ENCODE measurements around the gene ZBTB49. TPM values are rescaled to one million over a fixed set of nuclear protein-coding genes. Genes with fewer than 3 reads are reported as not detected.

The ZBTB49 gene
- total RNA-seq, 1 donor from 2014 or later: 5.7 TPM

GRCh38 chr4:4350909-4351308 is 60.9 kb downstream of the ZBTB49 start:
- Mint-ChIP-seq H3K4me3 (no peak overlapping the region), H3K4me1 (no peaks in the 10 kb centered on the region), H3K36me3 (ENCODE audit: low read depth) (no peaks in the 10 kb centered on the region), H3K27me3 (ENCODE audit: low read depth) (no peaks in the 10 kb centered on the region), H3K9me3 (peaks cover 2% of the 10 kb centered on the region), H3K27ac (ENCODE audit: unreplicated experiment) (no peak overlapping the region)
- DNase-seq (ENCODE audit: low read depth, low spot score): no peak
- TF ChIP-seq CTCF (conservative IDR thresholded peaks at IDR 0.05): no peak

DNA sequence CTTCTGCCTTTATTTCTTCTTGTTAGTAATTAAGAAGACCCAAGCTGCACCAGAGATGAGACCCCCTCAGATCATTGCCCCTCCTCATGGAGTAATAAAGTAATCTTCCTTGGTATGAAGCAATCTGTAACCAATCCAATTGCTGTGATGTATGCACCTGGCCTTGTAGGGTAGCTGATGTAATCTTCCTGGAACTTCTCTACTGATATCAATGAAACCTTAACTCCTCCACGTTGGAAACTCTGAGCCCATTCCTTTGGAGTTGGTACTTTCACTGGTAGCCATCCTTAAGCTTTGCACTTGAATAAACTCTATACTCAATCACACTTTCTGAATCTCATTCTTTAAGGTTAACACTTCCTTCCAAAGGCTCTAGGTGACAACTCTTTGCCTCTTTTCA is 65.3 kb downstream of the ZBTB49 start:
- Mint-ChIP-seq H3K9me3 (no peaks in the 10 kb centered on the region), H3K4me1 (peaks cover 26% of the 10 kb centered on the region), H3K36me3 (ENCODE audit: low read depth) (no peaks in the 10 kb centered on the region), H3K4me3 (no peak overlapping the region), H3K27ac (ENCODE audit: unreplicated experiment) (no peak overlapping the region), H3K27me3 (ENCODE audit: low read depth) (no peaks in the 10 kb centered on the region)
- DNase-seq (ENCODE audit: low read depth, low spot score): no peak
- TF ChIP-seq CTCF (conservative IDR thresholded peaks at IDR 0.05): no peak

- Mint-ChIP-seq H3K27me3 (ENCODE audit: low read depth) (no peaks in the 10 kb centered on the region), H3K4me3 (no peak overlapping the region), H3K36me3 (ENCODE audit: low read depth) (no peaks in the 10 kb centered on the region), H3K9me3 (no peaks in the 10 kb centered on the region), H3K4me1 (peaks cover 31% of the 10 kb centered on the region), H3K27ac (ENCODE audit: unreplicated experiment) (no peak overlapping the region)
- DNase-seq (ENCODE audit: low read depth, low spot score): no peak
- no peak for TF ChIP-seq CTCF (conservative IDR thresholded peaks at IDR 0.05)
These were observed 66.3 kb downstream of the ZBTB49 start for GRCh38 chr4:4356106-4357041.

DNA sequence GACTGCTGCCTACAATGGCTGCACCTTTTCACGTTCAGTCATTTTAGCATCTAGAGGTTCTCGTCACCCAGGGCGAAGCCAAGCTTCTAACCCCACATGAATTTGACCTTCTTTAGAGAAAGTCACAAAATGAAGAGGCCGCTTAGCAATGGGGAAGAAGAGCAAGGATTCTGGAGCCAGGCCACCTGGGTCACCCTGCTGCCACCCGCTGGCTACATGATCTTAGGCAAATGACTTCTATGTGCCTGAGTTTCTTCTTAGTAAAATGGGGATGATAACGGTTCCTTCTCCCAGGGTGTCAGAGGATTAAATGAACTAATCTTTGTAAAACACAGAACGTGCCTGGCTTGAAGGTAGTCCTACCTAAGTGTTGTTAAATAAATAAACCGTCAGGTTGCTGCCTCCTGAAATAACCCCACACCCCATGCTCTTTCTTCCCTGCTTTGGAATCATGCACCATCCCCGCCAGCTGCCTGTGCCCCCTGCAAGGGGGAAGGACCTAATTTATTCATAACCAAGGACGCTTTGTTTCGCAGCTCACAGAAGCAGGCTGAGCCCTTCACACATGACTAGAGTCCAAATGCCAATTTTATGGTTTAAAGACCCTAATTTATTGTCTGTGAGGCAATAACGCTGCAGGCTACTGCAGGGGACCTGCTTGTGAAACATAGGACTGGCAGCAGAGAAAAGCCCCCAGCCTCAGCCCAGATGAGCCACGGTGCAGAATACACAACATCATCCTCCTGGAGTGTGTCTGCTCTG is 68.2 kb downstream of the ZBTB49 start:
- peak overlapping the region; percentile 38 for H3K4me3 Mint-ChIP-seq
- no peak overlapping the region for H3K27ac Mint-ChIP-seq (ENCODE audit: unreplicated experiment)
- H3K4me1 Mint-ChIP-seq: peaks cover 34% of the 10 kb centered on the region

GRCh38 chr4:4361883-4362282 is 71.8 kb downstream of the ZBTB49 start:
- Mint-ChIP-seq H3K4me1 (peaks cover 39% of the 10 kb centered on the region), H3K27ac (ENCODE audit: unreplicated experiment) (no peak overlapping the region), H3K36me3 (ENCODE audit: low read depth) (no peaks in the 10 kb centered on the region), H3K27me3 (ENCODE audit: low read depth) (peaks cover 3% of the 10 kb centered on the region), H3K4me3 (no peak overlapping the region), H3K9me3 (peaks cover 4% of the 10 kb centered on the region)
- no peak for DNase-seq (ENCODE audit: low read depth, low spot score)
- TF ChIP-seq CTCF (conservative IDR thresholded peaks at IDR 0.05): no peak

More for the DNA sequence above, 68.2 kb downstream of the ZBTB49 start:
- H3K36me3 Mint-ChIP-seq (ENCODE audit: low read depth): no peaks in the 10 kb centered on the region
- no peak for DNase-seq (ENCODE audit: low read depth, low spot score)
- H3K27me3 Mint-ChIP-seq (ENCODE audit: low read depth): no peaks in the 10 kb centered on the region
- no peak for TF ChIP-seq CTCF (conservative IDR thresholded peaks at IDR 0.05)
- H3K9me3 Mint-ChIP-seq: no peaks in the 10 kb centered on the region

Measured in neural crest cell (in vitro differentiated cells).